Parathyroid adenoma (tissue), 2 donors: ENCODE data around the gene FBN3.

Experiments
- H2AFZ ChIP-seq: fragments of 300-600 bp; sonication (generic); one replicate; pipeline ENCODE4 v1.7.0; 2017; ENCODE audit warnings: antibody characterized with exemption, mild to moderate bottlenecking
- H3K27ac ChIP-seq: fragments of 300-600 bp; sonication (generic); one replicate; pipeline ENCODE4 v1.7.0; 2017
- H3K27me3 ChIP-seq: fragments of 300-600 bp; sonication (generic); one replicate; pipeline ENCODE4 v1.7.0; 2017; ENCODE audit warnings: low read length; ENCODE audit not compliant: control insufficient read depth, insufficient read depth
- H3K36me3 ChIP-seq: fragments of 300-600 bp; sonication (generic); one replicate; pipeline ENCODE4 v1.7.0; 2017; ENCODE audit warnings: low read length; ENCODE audit not compliant: control insufficient read depth, insufficient read depth
- H3K4me1 ChIP-seq: fragments of 300-600 bp; sonication (generic); one replicate; pipeline ENCODE4 v1.7.0; 2017; ENCODE audit warnings: control low read depth
- H3K4me2 ChIP-seq: fragments of 300-600 bp; sonication (generic); one replicate; pipeline ENCODE4 v1.7.0; 2017; ENCODE audit warnings: low read length
- H3K4me3 ChIP-seq: fragments of 300-600 bp; sonication (generic); one replicate; pipeline ENCODE4 v1.7.0; 2017; ENCODE audit warnings: low read depth, low read length
- H3K79me2 ChIP-seq: fragments of 300-600 bp; sonication (generic); one replicate; pipeline ENCODE4 v1.7.0; 2017; ENCODE audit warnings: control low read depth
- H3K9ac ChIP-seq: fragments of 300-600 bp; sonication (generic); one replicate; pipeline ENCODE4 v1.7.0; 2017; ENCODE audit warnings: mild to moderate bottlenecking
- H3K9me3 ChIP-seq: fragments of 300-600 bp; sonication (generic); one replicate; pipeline ENCODE4 v1.7.0; 2017; ENCODE audit warnings: low read length; ENCODE audit not compliant: control insufficient read depth
- CTCF ChIP-seq: fragments of 300-600 bp; sonication (generic); IDR thresholded peaks from one replicate; pipeline ENCODE4 v1.7.0; 2017; ENCODE audit warnings: antibody characterized with exemption, mild to moderate bottlenecking
- donor health status: primary hyperparathyroidism.

The FBN3 gene

GRCh38 chr19:8149261-8150094 lies at the start of gene FBN3:
Gene FBN3, minus strand, starts transcription at chr19:8149592. Its CDS starts 2,112 bp downstream, at chr19:8147480.
- Histone ChIP-seq H3K9me3 (no peaks in the 10 kb centered on the region), H3K27me3 (peaks cover 3% of the 10 kb centered on the region), H3K4me1 (no peaks in the 10 kb centered on the region), H3K4me2 (peak within 1 kb of the TSS; percentile 35), H3K9ac (no peak within 1 kb of the TSS), H2AFZ (peak within 1 kb of the TSS; percentile 56), H3K79me2 (no peaks in the 10 kb centered on the region), H3K36me3 (no peaks in the 10 kb centered on the region), H3K4me3 (no peak within 1 kb of the TSS), H3K27ac (no peak within 1 kb of the TSS)
- no peak for TF ChIP-seq CTCF

DNA sequence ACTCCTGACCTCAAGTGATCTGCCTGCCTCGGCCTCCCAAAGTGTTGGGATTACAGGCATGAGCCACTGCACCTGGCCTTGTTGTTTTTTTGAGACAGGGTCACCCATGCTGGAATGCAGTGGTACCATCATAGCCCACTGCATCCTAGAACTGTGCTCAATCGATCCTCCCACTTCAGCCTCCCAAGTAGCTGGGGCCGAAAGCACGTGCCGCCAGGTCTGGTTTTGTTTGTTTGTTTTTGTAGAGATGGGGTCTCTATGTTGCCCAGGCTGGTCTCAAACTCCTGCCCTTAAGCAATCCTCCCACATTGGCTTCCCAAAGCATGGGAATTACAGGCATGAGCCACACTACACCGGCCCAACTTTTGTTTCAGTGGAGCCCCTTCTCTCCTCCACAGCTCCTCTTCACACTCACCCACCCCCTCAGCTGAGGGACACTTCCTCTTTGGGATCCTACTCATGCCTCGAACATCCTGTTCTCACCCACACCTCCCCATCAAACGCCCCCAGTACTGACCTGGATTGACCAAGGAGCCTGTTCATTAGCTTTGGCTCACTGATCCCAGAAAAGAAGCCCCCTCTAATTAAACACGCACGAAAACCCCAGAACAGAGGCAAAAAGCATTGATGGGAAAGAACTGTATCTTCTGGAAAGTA lies 47.0 kb upstream of the FBN3 start:
- no peaks in the 10 kb centered on the region for H3K36me3 ChIP-seq
- no peaks in the 10 kb centered on the region for H3K9me3 ChIP-seq
- H3K79me2 ChIP-seq = no peaks in the 10 kb centered on the region
- H3K4me3 ChIP-seq = no peak overlapping the region
- H3K4me1 ChIP-seq = no peaks in the 10 kb centered on the region
- no peak overlapping the region for H3K27ac ChIP-seq
- no peak overlapping the region for H3K9ac ChIP-seq
- TF ChIP-seq CTCF = no peak
- no peaks in the 10 kb centered on the region for H3K27me3 ChIP-seq
- H3K4me2 ChIP-seq = no peak overlapping the region
- no peak overlapping the region for H2AFZ ChIP-seq

GRCh38 chr19:8194528-8195267 lies 45.3 kb upstream of the FBN3 start:
- H2AFZ ChIP-seq = no peak overlapping the region
- H3K36me3 ChIP-seq = no peaks in the 10 kb centered on the region
- TF ChIP-seq CTCF = no peak
- no peaks in the 10 kb centered on the region for H3K9me3 ChIP-seq
- H3K79me2 ChIP-seq = no peaks in the 10 kb centered on the region
- H3K27ac ChIP-seq = no peak overlapping the region
- H3K4me1 ChIP-seq = no peaks in the 10 kb centered on the region
- H3K4me3 ChIP-seq = no peak overlapping the region
- no peak overlapping the region for H3K9ac ChIP-seq
- no peak overlapping the region for H3K4me2 ChIP-seq
- H3K27me3 ChIP-seq = no peaks in the 10 kb centered on the region

DNA sequence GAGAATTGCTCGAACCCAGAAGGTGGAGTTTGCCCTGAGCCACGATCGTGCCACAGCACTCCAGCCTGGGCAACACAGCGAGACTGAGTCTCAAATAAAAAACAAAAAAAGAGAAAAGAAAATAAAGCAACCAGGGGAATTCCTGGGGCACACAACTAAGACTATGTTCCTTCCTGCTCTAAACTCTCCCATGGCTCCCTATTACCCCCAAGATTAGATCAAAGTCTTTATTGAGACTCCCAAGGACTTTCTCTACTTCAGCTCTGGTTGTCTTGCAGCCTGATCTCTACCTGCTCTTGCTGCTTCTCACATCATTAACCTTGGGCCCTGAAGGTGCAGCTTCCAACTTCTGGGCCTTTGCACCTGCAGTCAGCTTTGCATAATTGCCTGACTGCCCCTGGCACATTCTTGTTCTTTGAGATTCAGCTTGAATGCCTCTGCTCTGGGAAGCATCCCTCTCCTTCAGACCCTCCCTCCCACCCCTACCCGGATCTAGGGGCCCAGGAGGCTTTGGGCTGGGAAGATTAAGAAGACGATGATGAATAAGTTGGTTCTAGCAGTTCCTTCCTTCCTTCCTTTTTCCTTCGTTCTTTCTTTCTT lies 42.9 kb upstream of the FBN3 start:
- no peaks in the 10 kb centered on the region for H3K36me3 ChIP-seq
- no peak for TF ChIP-seq CTCF
- H3K79me2 ChIP-seq = no peaks in the 10 kb centered on the region
- no peak overlapping the region for H3K4me3 ChIP-seq
- no peaks in the 10 kb centered on the region for H3K4me1 ChIP-seq
- no peak overlapping the region for H3K9ac ChIP-seq
- H2AFZ ChIP-seq = no peak overlapping the region
- H3K27me3 ChIP-seq = no peaks in the 10 kb centered on the region
- H3K4me2 ChIP-seq = no peak overlapping the region
- H3K9me3 ChIP-seq = no peaks in the 10 kb centered on the region
- H3K27ac ChIP-seq = no peak overlapping the region
